Cardiac muscle cell (in vitro differentiated cells and primary cell): ENCODE results near the gene GARIN5B. TPM values are rescaled to one million over a fixed set of nuclear protein-coding genes. Genes with fewer than 3 reads are reported as not detected.

ENCODE experiments used
- DNase-seq, 2 donors: peaks; one replicate each; pipeline versions ENCODE4 v3.0.0 to v3.0.0-alpha.2; 2010 to 2017; ENCODE audit warnings: low read depth in 1 of 2, low spot score in 1 of 2
- H3K27ac ChIP-seq: fragments of 200-600 bp; sonication (generic); 2 replicates; pipeline ENCODE4 v1.5.1; 2016
- H3K27me3 ChIP-seq: fragments of 200-600 bp; sonication (generic); 2 replicates; pipeline ENCODE4 v1.6.0; 2016; ENCODE audit warnings: control low read depth
- H3K36me3 ChIP-seq: fragments of 200-600 bp; sonication (generic); 2 replicates; pipeline ENCODE4 v1.5.1; 2016; ENCODE audit warnings: control low read depth
- H3K4me1 ChIP-seq: fragments of 200-600 bp; sonication (generic); 2 replicates; pipeline ENCODE4 v1.8.1; 2017; ENCODE audit warnings: low read depth, mild to moderate bottlenecking, mixed run types
- H3K4me3 ChIP-seq: fragments of 200-600 bp; sonication (generic); 2 replicates; pipeline ENCODE4 v1.5.1; 2016; ENCODE audit warnings: mild to moderate bottlenecking
- H3K9me3 ChIP-seq: fragments of 200-600 bp; sonication (generic); 2 replicates; pipeline ENCODE4 v1.5.1; 2017; ENCODE audit warnings: low read depth, mild to moderate bottlenecking, control low read depth
- CTCF ChIP-seq: IDR thresholded peaks from 2 replicates; pipeline ENCODE4 v1.5.1; 2012; ENCODE audit warnings: low read depth, mild to moderate bottlenecking, low read length
- polyA plus RNA-seq: library from polyadenylated mRNA; unstranded; fragments of >200 nt; fragmentation: Nextera tagmentation; extraction: Ambion mirVana; gene quantifications from 2 replicates; pipeline ENCODE4 v1.2.1, GENCODE V29; 2016
- total RNA-seq: library from RNA; depleted of rRNA; stranded (reverse); fragments of >200 nt; gene quantifications from 2 replicates; pipeline ENCODE4 v1.2.3, GENCODE V29; 2016

GARIN5B gene
- total and polyA plus RNA-seq, 2 experiments from 2014 or later = not detected

DNA sequence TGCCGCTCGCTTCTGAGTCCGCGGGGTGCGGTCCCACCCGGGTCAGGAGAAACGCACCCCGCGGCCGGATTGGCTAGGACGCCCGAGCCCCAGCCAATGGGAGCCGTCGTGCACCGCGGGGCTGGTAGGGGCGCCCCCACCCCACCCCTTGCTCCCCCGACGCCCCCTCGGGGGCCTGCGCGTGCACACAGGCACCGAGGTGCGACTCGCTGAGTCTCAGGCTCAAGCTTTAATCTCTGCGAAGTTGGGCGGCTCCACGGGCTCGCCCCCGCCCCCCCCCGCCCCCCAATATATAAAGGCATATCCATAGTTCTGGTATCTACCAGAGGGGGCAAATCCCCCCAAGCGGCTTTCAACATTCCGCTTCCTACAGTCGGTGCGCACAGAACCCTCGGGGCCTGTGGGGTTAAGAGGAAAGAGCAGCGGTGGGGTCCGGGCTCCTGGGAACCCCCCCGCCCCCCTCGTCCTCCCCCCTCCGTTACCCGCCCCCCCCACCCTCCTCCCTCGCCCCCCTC is 8.3 kb downstream of the GARIN5B start, which contains the start of gene COX6B2:
Gene COX6B2, minus strand, starts transcription at position 22 of the 515 bp plus-strand sequence. CDS start 198 bp downstream, outside the sequence.
- Histone ChIP-seq H3K36me3 (no peaks in the 10 kb centered on the region), H3K4me1 (no peaks in the 10 kb centered on the region), H3K27ac (no peak within 1 kb of the TSS), H3K9me3 (no peaks in the 10 kb centered on the region), H3K27me3 (peaks cover 62% of the 10 kb centered on the region), H3K4me3 (peak within 1 kb of the TSS; percentile 30)
- no peak for TF ChIP-seq CTCF
- no peak for DNase-seq

DNA sequence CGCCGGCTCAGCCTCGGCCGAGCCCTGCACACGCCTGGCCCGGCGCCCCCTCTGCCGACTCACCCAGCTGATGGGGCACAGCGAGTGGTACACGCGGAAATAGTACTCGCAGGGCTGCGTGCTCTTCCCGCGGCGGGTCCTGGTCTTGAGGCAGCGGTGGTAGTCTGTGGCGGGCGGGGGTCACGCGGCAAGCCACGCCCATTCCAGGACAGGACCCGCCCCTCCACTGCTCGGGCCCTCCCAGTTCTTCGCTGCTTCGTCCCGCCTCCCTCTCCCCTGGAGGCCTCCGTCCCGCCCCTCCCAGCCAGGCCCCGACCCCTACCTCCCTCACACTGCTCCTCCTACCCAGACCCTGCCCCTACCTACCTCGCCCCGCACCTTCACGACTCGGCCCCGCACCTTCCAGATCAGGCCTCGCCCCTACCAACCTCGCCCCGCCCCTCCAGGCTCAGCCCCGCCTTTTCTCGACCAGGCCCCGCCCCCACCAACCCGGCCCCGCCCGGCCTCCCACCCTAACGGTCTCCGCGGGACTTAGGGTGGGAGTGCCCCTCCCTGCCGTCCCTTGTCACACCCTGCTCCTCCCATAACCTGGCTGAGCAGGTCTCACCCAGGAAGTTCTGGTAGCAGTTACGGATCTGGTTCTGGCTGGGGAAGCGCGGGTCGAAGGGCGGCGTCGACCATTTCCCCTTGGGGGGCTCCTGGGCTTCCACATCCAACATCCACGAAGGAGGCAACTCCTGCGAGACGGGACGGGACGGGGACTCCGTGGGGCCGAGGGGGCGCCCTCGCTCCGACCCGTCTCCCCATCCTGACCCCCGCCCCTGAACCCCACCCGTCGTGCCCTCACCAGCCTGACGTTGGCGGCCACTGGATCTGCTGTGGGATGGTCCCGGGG is 9.0 kb downstream of the GARIN5B start:
- no peak for TF ChIP-seq CTCF
- no peak overlapping the region for H3K27ac ChIP-seq
- no peaks in the 10 kb centered on the region for H3K36me3 ChIP-seq
- H3K4me1 ChIP-seq = no peaks in the 10 kb centered on the region
- peak overlapping the region; percentile 30 for H3K4me3 ChIP-seq
- H3K27me3 ChIP-seq = peaks cover 62% of the 10 kb centered on the region
- H3K9me3 ChIP-seq = no peaks in the 10 kb centered on the region
- DNase-seq = peak; percentile 68 to 71

GRCh38 chr19:55353356-55353802 is 9.7 kb downstream of the GARIN5B start:
- Histone ChIP-seq H3K9me3 (no peaks in the 10 kb centered on the region), H3K4me3 (peak overlapping the region; percentile 30), H3K36me3 (no peaks in the 10 kb centered on the region), H3K27me3 (peaks cover 62% of the 10 kb centered on the region), H3K27ac (no peak overlapping the region), H3K4me1 (peaks cover 6% of the 10 kb centered on the region)
- no peak for TF ChIP-seq CTCF
- no peak for DNase-seq

DNA sequence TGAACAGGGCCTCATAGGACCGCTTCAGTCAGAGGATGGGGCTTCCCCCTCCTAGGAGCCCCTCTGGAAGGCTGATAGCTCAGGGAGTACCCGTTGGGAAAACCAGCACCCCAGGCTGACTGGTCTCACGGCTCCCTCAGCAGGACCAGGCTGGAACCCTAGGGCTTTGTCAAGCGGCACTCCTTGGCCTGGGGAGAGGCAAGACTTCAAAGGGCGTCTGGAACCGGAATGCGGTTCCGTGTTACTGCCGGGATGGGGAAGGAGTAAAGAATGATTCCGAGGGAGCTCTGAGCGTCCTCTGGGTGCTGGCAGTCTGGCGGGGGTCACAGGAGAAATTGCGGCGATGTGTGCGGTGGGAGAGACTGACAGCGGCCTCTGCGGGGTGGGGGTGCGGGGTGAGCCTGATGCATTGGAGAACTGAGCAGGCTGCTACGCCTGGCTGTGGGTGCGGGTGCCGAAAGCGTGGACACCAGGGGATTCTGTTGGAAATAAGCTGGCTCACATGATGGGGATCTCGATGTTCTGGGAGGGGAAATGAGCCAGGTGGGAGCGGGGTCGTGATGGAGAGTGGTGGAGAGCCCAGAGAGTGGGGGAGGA is 10.4 kb downstream of the GARIN5B start:
- no peaks in the 10 kb centered on the region for H3K36me3 ChIP-seq
- no peak overlapping the region for H3K4me3 ChIP-seq
- H3K27ac ChIP-seq = no peak overlapping the region
- DNase-seq = no peak
- no peaks in the 10 kb centered on the region for H3K9me3 ChIP-seq
- peaks cover 62% of the 10 kb centered on the region for H3K27me3 ChIP-seq
- peaks cover 12% of the 10 kb centered on the region for H3K4me1 ChIP-seq
- TF ChIP-seq CTCF = no peak

- peaks cover 12% of the 10 kb centered on the region for H3K4me1 ChIP-seq
- TF ChIP-seq CTCF = no peak
- H3K4me3 ChIP-seq = no peak overlapping the region
- H3K27ac ChIP-seq = no peak overlapping the region
- no peaks in the 10 kb centered on the region for H3K36me3 ChIP-seq
- H3K9me3 ChIP-seq = no peaks in the 10 kb centered on the region
- DNase-seq = no peak
- peaks cover 57% of the 10 kb centered on the region for H3K27me3 ChIP-seq
Measured at GRCh38 chr19:55352040-55352439, 11.0 kb downstream of the GARIN5B start.
